Cardiac fibroblast (primary cell): ENCODE data around the gene RAB11FIP5.

Experiments
- DNase-seq, 2 donors: peaks; one replicate each; pipeline versions ENCODE4 v3.0.0 to v3.0.0-alpha.2; 2010; ENCODE audit warnings: low read depth in 2 of 2
- H3K4me3 ChIP-seq, 2 donors: replicated peaks in 1 of 2; 1 replicate in 1 of 2; 2 replicates in 1 of 2; pipeline ENCODE4 v1.5.1; 2011; ENCODE audit warnings: low read depth in 2 of 2, low read length in 2 of 2, mild to moderate bottlenecking in 2 of 2, moderate library complexity in 1 of 2
- TF ChIP-seq, protein P1 (sequence below): IDR thresholded peaks from one replicate; pipeline ENCODE4 v1.5.1; 2011; ENCODE audit warnings: low read depth, mild to moderate bottlenecking, low read length, inconsistent platforms

The RAB11FIP5 gene

DNA sequence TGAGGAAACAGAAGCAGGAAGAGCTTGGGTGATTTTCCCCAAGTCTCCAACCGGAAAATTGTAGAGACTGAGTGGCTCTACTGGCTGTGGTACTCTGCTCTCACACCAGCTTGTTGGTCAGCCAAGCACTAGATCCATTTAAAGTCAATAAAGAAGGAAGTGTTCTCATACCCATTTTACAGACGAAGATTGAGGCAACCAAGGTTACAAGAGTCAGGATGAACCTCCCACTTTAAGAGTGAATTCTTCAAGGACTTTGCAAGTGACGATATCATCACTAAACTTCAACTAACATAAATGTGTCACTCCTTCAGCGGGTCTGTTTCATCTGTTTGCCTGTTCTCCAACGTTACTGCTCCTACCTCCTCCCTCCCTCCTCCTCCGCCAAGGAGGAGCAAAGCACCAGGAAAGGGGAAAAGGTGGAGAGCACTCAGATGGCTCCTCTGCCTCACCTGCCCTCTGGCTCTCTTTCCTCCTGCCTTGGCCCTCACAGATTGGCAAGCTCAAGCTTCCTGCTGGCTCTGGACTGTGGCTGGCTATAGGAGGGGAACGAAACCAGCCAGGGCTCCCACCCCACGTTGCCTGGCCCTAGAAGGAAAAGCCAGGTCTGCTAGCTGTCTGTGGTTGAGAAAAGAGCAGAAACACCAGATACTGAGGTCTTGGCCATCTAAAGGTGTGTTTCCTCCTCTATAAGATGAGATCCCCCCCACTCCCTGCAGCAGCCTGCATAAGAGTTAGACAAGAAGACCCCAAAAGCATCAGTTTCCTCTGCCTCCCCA lies 3.6 kb upstream of the RAB11FIP5 start:
- no peak for DNase-seq
- TF ChIP-seq, protein P1, sequence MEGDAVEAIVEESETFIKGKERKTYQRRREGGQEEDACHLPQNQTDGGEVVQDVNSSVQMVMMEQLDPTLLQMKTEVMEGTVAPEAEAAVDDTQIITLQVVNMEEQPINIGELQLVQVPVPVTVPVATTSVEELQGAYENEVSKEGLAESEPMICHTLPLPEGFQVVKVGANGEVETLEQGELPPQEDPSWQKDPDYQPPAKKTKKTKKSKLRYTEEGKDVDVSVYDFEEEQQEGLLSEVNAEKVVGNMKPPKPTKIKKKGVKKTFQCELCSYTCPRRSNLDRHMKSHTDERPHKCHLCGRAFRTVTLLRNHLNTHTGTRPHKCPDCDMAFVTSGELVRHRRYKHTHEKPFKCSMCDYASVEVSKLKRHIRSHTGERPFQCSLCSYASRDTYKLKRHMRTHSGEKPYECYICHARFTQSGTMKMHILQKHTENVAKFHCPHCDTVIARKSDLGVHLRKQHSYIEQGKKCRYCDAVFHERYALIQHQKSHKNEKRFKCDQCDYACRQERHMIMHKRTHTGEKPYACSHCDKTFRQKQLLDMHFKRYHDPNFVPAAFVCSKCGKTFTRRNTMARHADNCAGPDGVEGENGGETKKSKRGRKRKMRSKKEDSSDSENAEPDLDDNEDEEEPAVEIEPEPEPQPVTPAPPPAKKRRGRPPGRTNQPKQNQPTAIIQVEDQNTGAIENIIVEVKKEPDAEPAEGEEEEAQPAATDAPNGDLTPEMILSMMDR, result no peak
- no peak overlapping the region for H3K4me3 ChIP-seq

DNA sequence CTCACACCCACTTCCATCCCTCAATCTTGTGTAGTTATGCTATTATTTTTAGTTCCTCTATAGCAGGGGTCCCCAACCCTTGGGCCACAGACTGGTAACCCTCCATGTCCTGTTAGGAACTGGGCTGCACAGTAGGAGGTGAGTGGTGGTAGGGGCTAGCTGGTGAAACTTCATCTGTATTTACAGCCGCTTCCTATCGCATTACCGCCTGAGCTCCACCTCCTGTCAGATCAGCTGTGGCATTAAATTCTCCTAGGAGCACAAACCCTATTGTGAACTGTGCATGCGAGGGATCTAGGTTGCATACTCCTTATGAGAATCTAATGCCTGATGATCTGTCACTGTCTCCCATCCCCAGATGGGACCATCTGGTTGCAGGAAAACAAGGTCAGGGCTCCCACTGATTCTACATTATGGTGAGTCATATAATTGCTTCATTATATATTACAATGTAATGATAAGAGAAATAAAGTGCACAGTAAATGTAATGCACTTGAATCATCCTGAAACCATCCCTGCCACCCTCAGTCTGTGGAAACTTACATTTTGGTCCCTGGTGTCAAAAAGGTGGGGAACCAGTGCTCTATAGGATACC lies 1.6 kb upstream of the RAB11FIP5 start:
- TF ChIP-seq, protein P1, result no peak
- DNase-seq, result peak in 1 of 2 donors; percentile 31
- H3K4me3 ChIP-seq, result no peak overlapping the region

DNA sequence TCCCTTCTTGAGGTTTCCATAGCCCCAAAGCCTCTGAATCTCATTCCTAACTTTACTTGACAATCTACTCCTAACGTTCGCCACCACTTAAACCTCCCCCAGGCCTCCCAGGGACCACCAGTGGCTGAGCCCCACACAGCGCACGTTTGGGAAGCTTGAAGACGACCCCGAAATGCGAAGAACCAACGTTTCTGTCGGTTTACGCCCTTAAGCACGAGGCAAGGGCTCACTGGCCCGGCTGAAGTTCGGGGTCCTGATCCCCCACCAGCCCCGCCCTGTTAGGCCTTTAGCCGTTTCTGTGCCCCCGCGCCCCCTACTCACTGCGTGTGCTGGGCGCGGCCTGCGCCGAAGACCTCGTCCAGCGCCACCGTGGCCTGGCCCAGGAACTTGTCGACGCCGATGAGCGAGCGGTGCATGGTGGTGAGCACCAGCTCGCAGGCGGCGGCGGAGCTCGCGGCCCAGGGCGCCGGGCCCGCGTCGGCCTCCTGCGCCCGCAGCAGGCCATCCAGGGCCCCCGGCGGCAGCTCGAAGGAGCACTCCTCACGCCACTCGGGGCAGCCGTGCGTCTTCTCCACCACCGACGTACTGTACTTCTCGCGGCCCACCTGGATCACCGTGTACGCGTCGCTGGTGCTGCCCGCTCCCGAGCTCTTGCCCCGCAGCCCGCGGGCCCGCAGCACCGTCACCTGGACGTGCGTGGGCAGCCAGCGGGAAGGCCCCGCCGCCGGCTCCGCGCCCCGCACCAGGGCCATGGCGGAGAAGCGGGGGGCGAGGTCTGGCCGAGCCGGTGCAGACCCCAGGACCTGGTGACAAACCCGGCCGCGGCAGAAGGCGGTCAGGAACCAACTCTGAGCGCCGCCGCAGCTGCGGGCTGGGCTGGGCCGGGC lies 479 bp downstream of the RAB11FIP5 start:
- DNase-seq, result peak; percentile 38 to 57
- peak overlapping the region; percentile 67 to 82 for H3K4me3 ChIP-seq
- TF ChIP-seq, protein P1, result no peak

DNA sequence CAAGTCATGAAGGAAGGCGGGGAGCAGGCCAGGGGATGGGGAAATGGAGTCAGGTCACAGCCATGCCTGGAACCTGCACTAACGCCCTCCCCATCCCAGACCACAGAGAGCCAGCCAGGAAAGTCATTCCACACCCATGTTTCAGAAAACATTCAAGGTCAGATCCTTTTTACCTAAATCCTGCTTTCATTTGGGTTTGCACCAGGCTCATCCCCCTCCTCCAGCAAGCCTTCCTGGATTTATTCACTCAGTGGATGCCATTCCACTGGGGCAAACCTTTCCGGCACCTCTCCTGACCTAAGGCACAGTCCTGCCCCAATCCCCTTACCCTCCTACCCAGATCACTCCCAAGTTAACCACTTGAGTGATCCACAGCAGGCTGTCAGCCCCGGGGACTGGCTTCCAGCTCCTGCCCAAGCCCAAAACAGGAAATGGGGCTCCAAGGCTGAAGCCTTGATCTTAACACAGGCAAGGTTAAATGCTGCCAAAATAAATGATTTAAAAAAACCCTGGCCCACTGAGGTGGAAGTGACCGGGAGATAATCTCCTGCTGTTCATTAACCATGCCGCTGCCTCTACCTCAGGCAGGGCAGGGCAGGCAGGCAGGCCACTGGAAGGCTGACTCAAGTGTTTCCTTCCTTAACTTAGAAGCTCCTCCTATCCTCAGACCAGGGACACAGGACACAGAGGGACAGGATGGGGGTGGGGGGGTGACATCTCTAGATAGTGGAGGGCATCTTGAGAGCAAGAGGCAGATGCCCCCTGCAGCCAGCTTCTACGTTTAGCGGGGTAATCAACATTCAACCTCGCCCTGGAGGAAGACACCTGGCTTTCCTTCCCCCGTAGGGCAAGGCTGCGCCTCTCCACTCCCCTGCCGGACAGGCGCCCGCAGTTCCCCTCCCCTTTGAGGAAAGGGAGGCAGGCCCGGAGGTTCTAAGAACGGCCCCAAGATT lies 1.4 kb downstream of the RAB11FIP5 start:
- TF ChIP-seq, protein P1, result no peak
- peak; percentile 35 to 61 for DNase-seq
- H3K4me3 ChIP-seq, result peak overlapping the region; percentile 67 to 82

DNA sequence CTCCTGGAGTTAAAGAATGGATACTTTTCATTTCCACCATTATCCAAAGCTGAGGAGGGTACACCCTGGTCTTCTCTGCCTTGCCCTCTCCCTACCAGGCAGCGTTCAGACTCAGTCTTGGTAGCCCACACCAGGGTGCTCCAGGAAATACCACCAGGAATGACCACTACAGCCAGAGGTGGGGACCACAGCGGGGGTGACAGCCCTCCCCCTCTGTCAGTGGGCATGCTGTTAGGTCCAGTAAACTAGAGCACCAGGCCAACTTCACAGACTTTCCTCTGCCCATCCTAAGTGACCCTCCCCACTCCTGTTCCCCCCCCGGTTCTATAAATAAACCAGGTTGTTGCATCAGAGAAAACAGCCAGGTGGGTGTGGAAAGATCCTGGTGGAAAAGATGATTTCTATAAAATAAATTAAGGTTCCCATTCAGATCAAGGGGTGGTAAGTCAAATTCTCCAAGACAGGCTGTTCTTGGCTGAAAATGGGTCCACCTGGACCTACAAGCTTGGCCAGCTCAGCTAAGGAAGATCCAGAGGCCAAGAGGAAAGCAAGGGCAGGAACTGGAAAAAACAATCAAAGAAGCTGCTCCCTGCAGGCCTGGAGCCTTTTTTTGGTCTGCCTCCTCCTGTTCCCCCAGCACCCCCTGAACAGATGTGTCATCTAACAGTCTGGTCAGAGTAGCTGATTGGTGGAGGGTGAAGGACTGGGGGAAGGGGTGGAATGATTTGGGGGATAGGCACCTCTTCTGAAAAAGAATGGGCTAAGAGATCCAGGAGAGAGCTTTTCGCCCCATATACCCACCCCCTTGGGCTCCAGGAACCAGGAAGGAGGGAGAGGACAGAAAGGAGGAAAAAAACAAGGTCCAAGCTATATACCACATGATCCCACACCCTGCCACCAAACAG lies 2.3 kb downstream of the RAB11FIP5 start:
- TF ChIP-seq, protein P1, result no peak
- DNase-seq, result peak in 1 of 2 donors; percentile 48
- H3K4me3 ChIP-seq, result peak overlapping the region; percentile 67 to 82
